ENCODE data around the gene CDC25B. TPM values are rescaled to one million over a fixed set of nuclear protein-coding genes. Genes with fewer than 3 reads are reported as not detected.
"Not testable (repeated sequence)": the region's sequence is repeated elsewhere in the genome, so short reads cannot be mapped to it uniquely, and the experiment has no call there.

The CDC25B gene
- total RNA-seq, 1 donor from 2014 or later, result 13.0 TPM

GRCh38 chr20:3826420-3826819, 30.3 kb downstream of the CDC25B start:
- no peak for DNase-seq (ENCODE audit: low read depth)

- no peak for DNase-seq (ENCODE audit: low read depth)
Measured at GRCh38 chr20:3828798-3829197, 32.7 kb downstream of the CDC25B start.

- DNase-seq (ENCODE audit: low read depth), result not testable (repeated sequence)
Measured at GRCh38 chr20:3829891-3830290, 33.8 kb downstream of the CDC25B start.

GRCh38 chr20:3836132-3836531, 40.0 kb downstream of the CDC25B start:
- DNase-seq (ENCODE audit: low read depth), result no peak

- DNase-seq (ENCODE audit: low read depth), result no peak
Measured at GRCh38 chr20:3839328-3839727, 43.2 kb downstream of the CDC25B start.

- DNase-seq (ENCODE audit: low read depth), result not testable (repeated sequence)
Measured at GRCh38 chr20:3840201-3840600, 44.1 kb downstream of the CDC25B start.

- DNase-seq (ENCODE audit: low read depth), result no peak
Measured at GRCh38 chr20:3842348-3842930, 46.3 kb downstream of the CDC25B start.

- DNase-seq (ENCODE audit: low read depth), result no peak
Measured at GRCh38 chr20:3843490-3843889, 47.4 kb downstream of the CDC25B start.

- DNase-seq (ENCODE audit: low read depth), result not testable (repeated sequence)
Measured at GRCh38 chr20:3843990-3844619, 48.0 kb downstream of the CDC25B start.

- DNase-seq (ENCODE audit: low read depth), result peak; percentile 13
Measured at GRCh38 chr20:3846378-3846739, 50.2 kb downstream of the CDC25B start.

GRCh38 chr20:3846740-3847428, 50.8 kb downstream of the CDC25B start, which contains the start of gene MAVS:
TSS of gene MAVS (plus strand) at chr20:3846834. CDS start at chr20:3854625, 7,791 bp downstream.
- DNase-seq (ENCODE audit: low read depth), result peak; percentile 36

- no peak for DNase-seq (ENCODE audit: low read depth)
Measured at GRCh38 chr20:3847429-3847940, 51.4 kb downstream of the CDC25B start.

- DNase-seq (ENCODE audit: low read depth), result no peak
Measured at GRCh38 chr20:3848565-3848964, 52.5 kb downstream of the CDC25B start.

GRCh38 chr20:3854462-3854871, 58.4 kb downstream of the CDC25B start:
- no peak for DNase-seq (ENCODE audit: low read depth)

Other genes with a start within 250 kb of the CDC25B start
- gene GFRA4, start 132.9 kb upstream of the CDC25B start, total RNA-seq, result not detected in 2 replicates
- gene ADAM33, start 114.3 kb upstream of the CDC25B start, total RNA-seq, result 0.10 TPM in 1 of 2 replicates, not detected in the other
- gene SIGLEC1, start 83.7 kb upstream of the CDC25B start, total RNA-seq, result not detected in 2 replicates
- gene HSPA12B, start 63.6 kb upstream of the CDC25B start, total RNA-seq, result 0.17 TPM in 1 of 2 replicates, not detected in the other
- 9.9 and 20.0 TPM in 2 replicates for gene ADISSP, start 28.6 kb upstream of the CDC25B start, total RNA-seq
- gene SPEF1, start 14.9 kb upstream of the CDC25B start, total RNA-seq, result 1.2 TPM in 1 of 2 replicates, not detected in the other
- gene CENPB, start 9.6 kb upstream of the CDC25B start, total RNA-seq, result 72.6 and 80.4 TPM in 2 replicates
- 20.1 and 21.1 TPM in 2 replicates for gene AP5S1, start 24.2 kb downstream of the CDC25B start, total RNA-seq
- 18.9 and 50.9 TPM in 2 replicates for gene MAVS, start 50.5 kb downstream of the CDC25B start, total RNA-seq
- gene PANK2, start 93.1 kb downstream of the CDC25B start, total RNA-seq, result 68.4 and 74.8 TPM in 2 replicates
- 2.1 and 7.3 TPM in 2 replicates for gene RNF24, start 219.2 kb downstream of the CDC25B start, total RNA-seq